Lower lobe of right lung (tissue), 2 donors: ENCODE measurements around the gene JUNB. TPM values are rescaled to one million over a fixed set of nuclear protein-coding genes. Genes with fewer than 3 reads are reported as not detected.
"Not testable (repeated sequence)": the region's sequence is repeated elsewhere in the genome, so short reads cannot be mapped to it uniquely, and the experiment has no call there.

Experiments
- ATAC-seq, 2 donors: fragments of 200-7000 bp; cut with Tn5 transposase; one replicate each; pipeline ENCODE4 v1.9.1; 2020 to 2022; ENCODE audit warnings: mild to moderate bottlenecking in 2 of 2, moderate library complexity in 2 of 2
- DNase-seq: peaks from one replicate; pipeline ENCODE4 v3.0.0-alpha.2; 2020
- H3K27ac ChIP-seq: fragments of 200-600 bp; one replicate; pipeline ENCODE4 v1.8.0; 2022
- H3K27me3 ChIP-seq: fragments of 200-600 bp; one replicate; pipeline ENCODE4 v1.8.0; 2022; ENCODE audit warnings: low read depth
- H3K36me3 ChIP-seq: fragments of 200-600 bp; one replicate; pipeline ENCODE4 v1.8.0; 2022; ENCODE audit warnings: mild to moderate bottlenecking
- H3K4me1 ChIP-seq: fragments of 200-600 bp; one replicate; pipeline ENCODE4 v1.8.0; 2022
- H3K4me3 ChIP-seq: fragments of 200-600 bp; one replicate; pipeline ENCODE4 v1.8.0; 2022; ENCODE audit warnings: mild to moderate bottlenecking
- H3K9me3 ChIP-seq: fragments of 200-600 bp; one replicate; pipeline ENCODE4 v1.8.0; 2022
- intact Hi-C: fragments of 100-400 bp; cut with DNase I; formaldehyde crosslinking; loops from one replicate; pipeline ENCODE4 v1.11.0; 2022
- total RNA-seq: library from RNA; stranded (reverse); fragmentation: NEBNext Ultra II Directional; extraction: Animal tissue kit (Norgen Biotek cat#: 25700); gene quantifications from one replicate; pipeline ENCODE4 v1.2.1, GENCODE V29; 2021
- TF ChIP-seq, protein P1 (sequence below): fragments of 200-600 bp; IDR thresholded peaks from one replicate; pipeline ENCODE4 v1.8.0; 2022; ENCODE audit warnings: antibody characterized with exemption, mild to moderate bottlenecking
- donor health status: DM: no; HTN: yes; CAD: no; lungs with severe emphysema.

Gene JUNB
- total RNA-seq, 1 donor from 2014 or later = 131 TPM

DNA sequence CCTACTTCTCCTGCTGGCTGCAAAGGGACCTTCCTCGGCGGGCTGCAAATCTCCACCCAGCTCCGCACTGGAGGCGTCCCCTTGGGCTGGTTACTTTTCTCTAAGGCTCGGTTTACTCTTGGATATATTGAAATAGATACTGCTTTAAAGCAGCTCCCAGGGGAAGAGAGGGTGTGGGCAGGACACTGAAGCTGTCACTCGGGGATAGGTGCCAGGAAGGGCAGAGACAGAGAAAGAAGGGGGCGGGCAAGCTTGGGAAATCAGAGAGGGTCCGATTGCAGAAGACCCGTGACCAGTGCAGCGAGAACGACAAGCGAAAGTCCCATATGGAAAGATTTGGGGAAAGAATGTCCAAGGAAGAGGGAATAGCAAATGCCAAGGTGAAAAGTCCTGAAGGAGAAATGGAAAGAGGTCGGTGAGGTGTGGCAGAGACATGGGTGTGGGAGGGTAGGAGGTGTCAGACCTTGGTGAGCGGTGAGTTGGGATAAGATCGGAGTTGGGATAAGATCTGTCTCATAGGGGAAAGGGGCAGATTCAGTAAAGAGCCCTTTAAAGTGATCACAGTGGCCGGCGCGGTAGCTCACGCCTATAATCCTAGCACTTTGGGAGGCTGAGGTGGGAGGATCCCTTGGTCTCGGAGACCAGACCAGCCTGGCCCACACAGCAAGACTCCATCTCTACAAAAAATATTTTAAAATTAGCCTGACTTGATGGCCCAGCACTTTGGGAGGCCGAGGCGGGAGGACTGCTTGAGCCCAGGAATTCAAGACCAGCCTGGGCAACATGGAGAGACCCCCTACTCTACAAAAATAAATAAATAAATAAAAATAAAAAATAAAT is 11.2 kb downstream of the JUNB start:
- TF ChIP-seq, protein P1, sequence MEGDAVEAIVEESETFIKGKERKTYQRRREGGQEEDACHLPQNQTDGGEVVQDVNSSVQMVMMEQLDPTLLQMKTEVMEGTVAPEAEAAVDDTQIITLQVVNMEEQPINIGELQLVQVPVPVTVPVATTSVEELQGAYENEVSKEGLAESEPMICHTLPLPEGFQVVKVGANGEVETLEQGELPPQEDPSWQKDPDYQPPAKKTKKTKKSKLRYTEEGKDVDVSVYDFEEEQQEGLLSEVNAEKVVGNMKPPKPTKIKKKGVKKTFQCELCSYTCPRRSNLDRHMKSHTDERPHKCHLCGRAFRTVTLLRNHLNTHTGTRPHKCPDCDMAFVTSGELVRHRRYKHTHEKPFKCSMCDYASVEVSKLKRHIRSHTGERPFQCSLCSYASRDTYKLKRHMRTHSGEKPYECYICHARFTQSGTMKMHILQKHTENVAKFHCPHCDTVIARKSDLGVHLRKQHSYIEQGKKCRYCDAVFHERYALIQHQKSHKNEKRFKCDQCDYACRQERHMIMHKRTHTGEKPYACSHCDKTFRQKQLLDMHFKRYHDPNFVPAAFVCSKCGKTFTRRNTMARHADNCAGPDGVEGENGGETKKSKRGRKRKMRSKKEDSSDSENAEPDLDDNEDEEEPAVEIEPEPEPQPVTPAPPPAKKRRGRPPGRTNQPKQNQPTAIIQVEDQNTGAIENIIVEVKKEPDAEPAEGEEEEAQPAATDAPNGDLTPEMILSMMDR = no peak
- intact Hi-C loops = no loop called here
- peak overlapping the region; percentile 96 for H3K4me3 ChIP-seq
- peaks cover 34% of the 10 kb centered on the region for H3K4me1 ChIP-seq
- DNase-seq (no peak), ATAC-seq (no peak)
- no peaks in the 10 kb centered on the region for H3K27me3 ChIP-seq
- H3K9me3 ChIP-seq = no peaks in the 10 kb centered on the region
- H3K27ac ChIP-seq = peak overlapping the region; percentile 77
- H3K36me3 ChIP-seq = peaks cover 19% of the 10 kb centered on the region

DNA sequence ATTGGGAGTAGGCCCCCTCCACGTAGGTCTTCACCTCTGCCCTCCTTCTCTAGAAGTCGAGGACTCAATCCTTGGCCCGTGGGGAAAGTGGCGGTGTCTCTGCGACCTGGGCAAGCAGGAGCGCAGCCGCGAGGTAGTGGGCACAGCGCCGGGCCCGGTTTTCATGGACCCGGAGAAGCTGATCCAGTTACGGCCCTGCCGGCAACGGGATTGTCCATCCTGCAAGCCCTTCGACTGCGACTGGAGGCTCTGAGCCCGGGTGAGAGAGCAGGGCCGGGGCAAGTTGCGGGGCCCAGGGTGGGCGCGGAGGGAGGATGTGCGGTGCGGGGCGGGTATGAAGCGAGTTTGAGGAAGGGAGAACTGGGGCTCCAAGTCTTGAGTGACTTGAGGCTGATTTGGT is 12.8 kb downstream of the JUNB start:
- Histone ChIP-seq H3K4me1 (peaks cover 36% of the 10 kb centered on the region), H3K4me3 (no peak overlapping the region), H3K27ac (no peak overlapping the region), H3K9me3 (no peaks in the 10 kb centered on the region), H3K36me3 (peaks cover 15% of the 10 kb centered on the region), H3K27me3 (no peaks in the 10 kb centered on the region)
- ATAC-seq (no peak), DNase-seq (no peak)
- intact Hi-C loops = no loop called here
- TF ChIP-seq, protein P1 = no peak

DNA sequence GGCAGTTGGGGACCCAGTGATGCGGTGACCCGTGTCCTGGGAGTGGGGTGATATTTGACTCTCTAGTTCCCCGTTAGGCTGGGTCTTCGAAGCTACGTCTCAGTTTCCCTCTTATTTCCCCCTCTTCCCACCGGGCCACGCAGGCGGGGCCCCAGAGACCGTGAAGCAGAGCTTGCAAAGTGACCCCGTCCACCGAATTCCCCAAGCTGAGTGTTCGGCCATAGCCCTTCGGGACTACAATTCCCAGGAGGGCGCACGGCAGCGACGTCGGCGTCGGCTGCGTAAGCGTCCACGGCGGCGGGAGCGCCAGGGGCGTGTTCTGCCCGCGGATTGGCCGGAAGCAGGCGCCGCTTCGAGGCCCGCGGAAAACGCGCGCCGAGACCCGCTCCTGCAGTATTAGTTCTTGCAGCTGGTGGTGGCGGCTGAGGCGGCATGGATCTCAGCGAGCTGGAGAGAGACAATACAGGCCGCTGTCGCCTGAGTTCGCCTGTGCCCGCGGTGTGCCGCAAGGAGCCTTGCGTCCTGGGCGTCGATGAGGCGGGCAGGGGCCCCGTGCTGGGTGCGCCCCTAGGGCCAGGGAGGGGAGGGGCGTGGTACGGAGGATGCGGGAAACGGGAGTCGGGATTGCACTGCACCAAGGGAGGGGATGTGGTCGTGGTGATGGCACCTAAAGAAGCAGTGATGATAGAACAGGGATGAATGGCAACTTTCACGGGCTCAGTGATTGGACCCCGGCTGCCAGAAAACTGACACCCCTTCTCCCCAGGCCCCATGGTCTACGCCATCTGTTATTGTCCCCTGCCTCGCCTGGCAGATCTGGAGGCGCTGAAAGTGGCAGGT is 15.2 kb downstream of the JUNB start, which contains the start of gene RNASEH2A:
Gene RNASEH2A (plus strand): TSS at position 343 of the 840 bp plus-strand sequence. CDS start 90 bp downstream, at position 433.
- Histone ChIP-seq H3K27me3 (no peaks in the 10 kb centered on the region), H3K9me3 (no peaks in the 10 kb centered on the region), H3K36me3 (no peaks in the 10 kb centered on the region), H3K4me1 (peaks cover 22% of the 10 kb centered on the region), H3K4me3 (peak within 1 kb of the TSS; percentile 78), H3K27ac (peak within 1 kb of the TSS; percentile 79)
- TF ChIP-seq, protein P1 = no peak
- DNase-seq (peak; percentile 94), ATAC-seq (peak; percentile 93 to 95)
- intact Hi-C loops = no loop called here

DNA sequence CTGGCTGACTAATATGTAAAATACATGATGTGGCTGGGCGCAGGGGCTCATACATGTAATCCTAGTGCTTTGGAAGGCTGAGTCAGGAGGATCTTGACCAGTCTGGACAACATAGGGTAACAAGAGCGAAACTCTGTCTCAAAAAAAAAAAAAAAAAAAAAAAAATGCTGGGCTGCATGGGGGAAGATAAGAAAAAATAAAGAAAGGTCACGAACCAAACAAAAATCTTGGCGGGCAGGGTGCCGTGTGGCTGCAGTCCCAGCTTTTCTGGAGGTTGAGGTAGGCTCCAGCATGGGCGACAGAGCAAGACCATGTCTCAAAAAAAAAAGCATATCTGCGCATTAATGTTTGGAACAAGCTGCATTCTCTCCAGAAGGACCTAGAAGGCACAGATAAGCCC is 23.8 kb downstream of the JUNB start:
- TF ChIP-seq, protein P1 = no peak
- ATAC-seq = no peak
- no peak overlapping the region for H3K27ac ChIP-seq
- intact Hi-C loops = no loop called here
- no peaks in the 10 kb centered on the region for H3K4me1 ChIP-seq
- no peak for DNase-seq
- no peaks in the 10 kb centered on the region for H3K9me3 ChIP-seq
- no peak overlapping the region for H3K4me3 ChIP-seq
- peaks cover 5% of the 10 kb centered on the region for H3K36me3 ChIP-seq
- H3K27me3 ChIP-seq = no peaks in the 10 kb centered on the region

DNA sequence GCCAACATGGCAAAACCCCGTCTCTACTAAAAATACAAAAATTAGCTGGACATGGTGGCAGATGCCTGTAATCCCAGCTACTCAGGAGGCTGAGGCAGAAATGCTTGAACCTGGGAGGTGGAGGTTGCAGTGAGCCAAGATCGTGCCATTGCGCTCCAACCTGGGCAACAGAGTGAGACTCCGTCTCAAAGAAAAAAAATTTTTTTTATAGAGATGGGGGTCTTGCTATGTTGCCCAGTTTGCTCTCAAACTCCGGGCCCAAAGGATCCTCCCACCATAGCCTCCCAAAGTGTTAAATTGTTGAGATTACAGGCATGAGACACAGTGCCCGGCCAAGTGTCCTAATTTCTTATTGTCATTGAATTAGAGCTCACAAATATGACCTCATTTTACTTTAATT is 25.9 kb downstream of the JUNB start:
- ATAC-seq, H3K4me1 ChIP-seq, H3K36me3 ChIP-seq, intact Hi-C loops, H3K9me3 ChIP-seq, H3K4me3 ChIP-seq, H3K27ac ChIP-seq, DNase-seq, H3K27me3 ChIP-seq: not testable (repeated sequence)

DNA sequence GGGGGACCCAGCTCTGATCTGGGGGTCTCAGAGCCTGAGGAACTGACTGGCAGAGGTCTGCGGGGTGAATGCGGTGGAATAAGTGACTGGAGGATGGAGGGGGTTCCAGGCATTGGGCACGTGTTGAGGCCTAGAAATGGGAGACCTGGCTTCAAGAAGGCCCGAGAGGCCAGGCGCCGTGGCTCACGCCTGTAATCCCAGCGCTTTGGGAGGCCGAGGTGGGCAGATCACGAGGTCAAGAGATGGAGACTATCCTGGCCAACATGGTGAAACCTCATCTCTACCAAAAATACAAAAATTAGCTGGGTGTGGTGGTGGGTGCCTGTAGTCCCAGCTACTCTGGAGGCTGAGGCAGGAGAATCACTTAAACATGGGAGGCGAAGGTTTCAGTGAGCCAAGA is 26.5 kb downstream of the JUNB start:
- intact Hi-C loops, H3K4me1 ChIP-seq: not testable (repeated sequence)

More for the DNA sequence above, 26.5 kb downstream of the JUNB start:
- not testable (repeated sequence) for H3K9me3 ChIP-seq, DNase-seq, H3K27me3 ChIP-seq, H3K4me3 ChIP-seq, H3K27ac ChIP-seq, H3K36me3 ChIP-seq, ATAC-seq
